Renal cortical epithelial cell (primary cell): Measurements from ENCODE around the gene PNLIPRP2. TPM values are rescaled to one million over a fixed set of nuclear protein-coding genes. Genes with fewer than 3 reads are reported as not detected.

Source experiments
- DNase-seq: peaks from one replicate; pipeline ENCODE4 v3.0.0-alpha.2; 2011; ENCODE audit warnings: low read depth
- total RNA-seq: library from RNA; depleted of rRNA; stranded (reverse); fragments of >200 nt; gene quantifications from 2 replicates; pipeline ENCODE4 v1.2.3, GENCODE V29; 2014

PNLIPRP2 gene
- total RNA-seq, 1 donor from 2014 or later = not detected

DNA sequence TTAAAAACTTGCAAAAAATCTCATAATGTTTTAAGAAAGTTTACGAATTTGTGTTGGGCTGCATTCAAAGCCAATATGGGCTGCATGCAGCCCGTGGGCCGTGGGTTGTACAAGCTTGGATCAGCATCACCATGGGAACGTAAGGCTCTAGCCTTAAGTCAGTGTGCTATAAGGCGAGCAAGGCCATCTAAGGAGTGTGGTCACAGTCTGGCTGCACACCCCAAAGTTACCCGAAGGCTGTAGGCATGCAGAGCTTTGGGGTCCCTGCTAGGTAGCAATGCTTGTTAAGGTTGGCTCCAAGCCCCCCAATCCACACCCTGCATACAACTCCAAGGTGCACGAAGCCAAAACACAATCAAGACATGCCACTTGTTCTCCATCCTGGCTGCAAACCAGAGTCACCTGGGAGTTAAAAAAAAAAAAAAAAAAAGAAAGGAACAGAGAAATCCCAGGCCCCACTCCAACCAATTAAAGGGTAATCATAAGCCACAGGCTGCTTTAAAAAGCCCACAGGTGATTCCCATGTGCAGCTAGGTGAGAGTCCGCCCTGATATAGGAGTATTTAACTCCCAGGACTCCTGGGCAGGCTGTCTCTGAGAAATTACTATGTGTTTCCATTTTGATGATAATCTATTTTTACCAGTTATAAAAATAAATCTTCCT is 8.5 kb upstream of the PNLIPRP2 start:
- DNase-seq = no peak

GRCh38 chr10:116613471-116613870 is 7.3 kb upstream of the PNLIPRP2 start:
- DNase-seq = no peak

GRCh38 chr10:116614796-116615195 is 6.0 kb upstream of the PNLIPRP2 start:
- no peak for DNase-seq

DNA sequence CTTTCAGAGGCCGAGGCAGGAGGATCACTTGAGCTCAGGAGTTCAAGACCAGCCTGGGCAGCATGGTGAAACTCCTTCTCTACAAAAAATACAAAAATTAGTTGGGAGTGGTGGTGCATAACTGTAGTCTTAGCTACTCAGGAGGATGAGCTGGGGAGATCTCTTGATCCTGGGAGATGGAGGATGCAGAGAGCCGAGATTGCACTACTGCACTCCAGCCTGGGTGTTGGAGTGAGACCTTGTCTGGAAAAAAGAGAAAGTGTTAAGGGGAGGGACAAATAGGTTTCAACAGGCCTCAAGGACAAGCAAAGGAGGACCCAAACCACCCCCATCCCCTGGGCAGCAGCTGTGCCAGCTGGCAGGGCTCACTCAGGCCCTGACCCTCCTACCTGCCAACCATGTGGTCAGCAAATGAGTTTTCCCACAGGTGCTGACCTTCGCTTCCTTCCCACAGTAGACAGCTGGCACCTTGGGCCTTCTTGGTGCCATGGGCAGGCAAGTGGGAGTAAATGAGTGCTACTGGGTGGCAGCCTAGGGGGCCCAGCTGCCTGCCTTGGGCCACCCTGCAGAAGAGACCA is 5.5 kb upstream of the PNLIPRP2 start:
- no peak for DNase-seq

DNA sequence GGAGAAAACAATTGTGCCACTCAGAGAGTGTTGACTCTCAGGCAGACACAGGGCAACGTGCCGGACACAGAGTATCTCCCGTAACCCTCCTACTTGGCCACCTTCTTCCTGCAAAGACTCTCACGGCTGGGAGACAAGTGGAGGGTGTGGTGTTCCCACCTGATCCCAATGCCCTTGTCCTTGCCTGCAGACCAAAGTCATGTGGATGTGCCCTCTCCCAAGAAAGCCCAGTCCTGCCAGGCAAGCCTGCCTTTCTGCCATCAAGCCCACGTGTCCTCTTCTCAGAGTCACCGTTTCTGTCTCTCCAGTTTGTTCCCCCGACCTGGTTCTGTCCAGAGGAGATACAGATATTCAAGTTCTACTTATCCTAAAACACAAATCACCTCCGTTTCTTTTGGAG is 723 bp downstream of the PNLIPRP2 start:
- no peak for DNase-seq

GRCh38 chr10:116621934-116622655 is 1.3 kb downstream of the PNLIPRP2 start:
- DNase-seq = no peak

- no peak for DNase-seq
Observed at GRCh38 chr10:116625845-116626244, 5.1 kb downstream of the PNLIPRP2 start.

DNA sequence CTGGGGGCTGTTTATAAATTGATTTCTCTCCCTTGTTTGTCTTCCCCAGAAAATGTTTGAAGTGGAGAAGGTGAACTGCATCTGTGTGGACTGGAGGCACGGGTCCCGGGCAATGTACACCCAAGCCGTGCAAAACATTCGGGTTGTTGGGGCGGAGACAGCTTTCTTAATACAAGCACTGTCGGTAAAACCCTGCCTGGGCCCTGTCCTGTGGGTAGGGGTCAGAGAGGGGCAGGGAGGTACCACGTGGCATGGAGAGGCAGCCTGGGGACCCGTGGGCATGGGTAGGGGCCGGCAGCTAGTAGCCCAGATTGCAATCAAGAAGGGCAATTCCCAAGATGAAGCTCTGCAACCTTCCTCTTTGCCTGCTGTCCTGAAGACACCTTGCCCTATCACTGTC is 6.1 kb downstream of the PNLIPRP2 start:
- no peak for DNase-seq

DNA sequence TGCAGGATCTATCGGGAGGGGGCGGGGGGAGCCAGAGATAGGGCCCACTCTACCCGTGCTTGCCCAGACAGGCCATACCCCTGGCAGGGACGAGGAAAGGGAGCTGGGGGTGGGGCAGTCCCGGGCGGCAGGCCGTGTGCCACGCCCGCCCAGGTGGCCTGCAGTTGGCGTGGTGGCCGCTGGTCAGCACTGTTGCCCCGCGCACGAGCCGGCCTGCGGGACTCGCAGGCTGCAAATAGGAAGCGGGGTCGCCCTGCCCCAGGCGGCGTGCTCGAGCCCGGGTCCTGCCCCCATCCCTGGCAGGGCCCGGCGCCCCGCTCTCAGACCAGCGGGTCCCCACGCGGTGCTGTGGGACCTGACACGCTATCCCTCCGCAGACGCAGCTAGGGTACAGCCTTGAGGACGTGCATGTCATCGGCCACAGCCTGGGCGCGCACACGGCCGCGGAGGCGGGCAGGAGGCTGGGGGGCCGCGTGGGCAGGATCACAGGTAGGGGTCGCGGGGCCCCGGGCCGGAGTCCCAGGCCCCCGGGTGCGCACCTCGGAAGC is 6.7 kb downstream of the PNLIPRP2 start:
- no peak for DNase-seq

- DNase-seq = no peak
Observed at GRCh38 chr10:116629340-116629739, 8.6 kb downstream of the PNLIPRP2 start.

DNA sequence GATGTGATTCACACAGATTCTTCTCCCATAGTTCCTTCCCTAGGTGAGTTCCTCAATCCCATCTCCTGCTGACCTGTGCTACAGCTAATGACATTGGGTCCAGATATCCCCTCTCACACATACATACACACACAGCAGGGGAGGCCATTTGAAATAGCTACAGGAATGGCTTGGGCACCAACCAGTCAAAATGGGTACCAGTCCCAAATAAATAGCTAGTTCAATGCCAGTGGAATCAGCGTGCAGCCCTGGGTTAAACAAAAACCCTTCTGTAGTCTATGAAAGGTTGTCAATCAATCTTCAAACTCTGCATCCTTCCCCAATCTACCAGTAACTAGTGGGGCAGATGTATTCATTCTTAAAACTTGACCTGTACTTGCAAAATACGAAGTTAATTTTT is 9.3 kb downstream of the PNLIPRP2 start:
- DNase-seq = no peak

DNA sequence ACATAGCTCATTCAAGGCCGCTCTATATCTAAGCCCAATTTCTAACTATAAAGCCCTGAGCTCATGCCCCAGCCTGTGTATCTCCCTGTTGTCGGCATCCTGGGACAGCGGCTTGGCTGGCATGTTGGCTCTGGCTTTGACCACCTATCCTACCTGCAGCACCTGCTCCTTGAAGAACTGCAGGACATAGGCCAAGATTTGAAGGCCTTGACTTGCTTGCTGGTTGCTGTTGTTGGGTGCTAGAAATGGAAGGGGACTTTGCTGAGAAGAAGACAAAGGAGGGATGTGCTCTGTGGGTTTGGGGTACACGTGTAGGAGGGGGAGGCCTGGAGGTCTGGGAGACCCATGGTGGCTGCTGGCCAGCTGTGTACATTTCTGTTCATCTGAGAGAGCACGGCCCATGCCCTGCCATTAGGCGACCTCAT is 11.1 kb downstream of the PNLIPRP2 start:
- DNase-seq = no peak

- no peak for DNase-seq
Observed at GRCh38 chr10:116632596-116633215, 12.0 kb downstream of the PNLIPRP2 start.

- DNase-seq = no peak
Observed at GRCh38 chr10:116633216-116633600, 12.5 kb downstream of the PNLIPRP2 start.

DNA sequence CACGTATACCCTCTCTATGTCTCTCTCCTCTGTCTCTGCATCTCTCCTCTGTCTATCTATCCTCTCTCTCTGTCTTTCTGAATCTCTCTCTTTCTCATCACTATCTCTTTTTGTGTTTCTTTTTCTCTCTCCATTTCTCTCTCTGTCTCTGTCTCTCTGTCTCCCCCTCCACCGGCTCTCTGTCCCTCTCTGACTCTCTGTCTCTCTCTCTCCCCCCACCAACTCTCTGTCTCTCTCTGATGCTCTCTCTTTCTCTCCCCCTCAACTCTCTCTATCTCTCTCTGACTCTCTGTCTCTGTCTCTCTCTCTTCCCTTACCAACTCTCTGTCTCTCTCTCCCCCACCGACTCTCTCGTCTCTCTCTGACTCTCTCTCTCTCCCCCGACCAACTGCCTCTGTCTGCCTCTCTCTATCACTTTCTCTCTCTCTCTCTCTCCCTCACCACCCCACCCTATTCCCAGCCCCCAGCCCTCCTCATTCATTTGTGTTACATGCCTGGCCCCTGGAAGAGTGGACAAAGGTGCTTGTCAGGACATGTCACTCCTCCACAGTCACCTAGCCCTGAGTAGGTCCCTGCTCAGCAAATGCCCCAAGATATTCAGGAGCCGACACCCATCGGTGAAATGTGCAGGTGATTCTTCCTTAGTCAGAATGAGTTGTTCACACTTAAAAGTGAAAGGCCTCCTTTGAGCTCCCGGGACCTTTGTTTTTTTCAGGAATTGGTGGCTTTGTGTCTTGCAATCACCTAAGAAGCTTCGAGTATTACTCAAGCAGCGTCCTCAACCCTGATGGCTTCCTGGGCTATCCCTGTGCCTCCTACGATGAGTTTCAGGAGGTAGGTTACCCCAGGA is 13.6 kb downstream of the PNLIPRP2 start:
- DNase-seq = no peak

DNA sequence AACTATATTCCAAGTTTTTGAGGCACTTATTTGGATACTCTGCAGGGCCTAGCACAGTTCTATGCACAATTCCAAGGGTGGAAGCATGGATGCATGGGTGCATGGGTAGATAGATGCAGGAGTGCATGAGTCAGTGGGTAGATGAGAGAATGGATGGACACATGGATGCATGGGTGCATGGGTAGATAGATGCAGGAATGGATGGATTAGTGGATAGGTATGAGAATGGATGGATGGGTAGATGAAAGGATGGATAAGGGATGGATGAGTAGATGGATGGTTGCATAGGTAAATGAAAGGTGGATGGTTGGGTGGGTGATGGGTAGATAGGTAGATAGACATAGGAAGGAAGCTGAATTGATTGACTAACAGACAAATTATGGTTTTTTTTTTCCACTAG is 15.6 kb downstream of the PNLIPRP2 start:
- no peak for DNase-seq

- DNase-seq = peak; percentile 9
Observed at GRCh38 chr10:116636976-116637375, 16.2 kb downstream of the PNLIPRP2 start.

DNA sequence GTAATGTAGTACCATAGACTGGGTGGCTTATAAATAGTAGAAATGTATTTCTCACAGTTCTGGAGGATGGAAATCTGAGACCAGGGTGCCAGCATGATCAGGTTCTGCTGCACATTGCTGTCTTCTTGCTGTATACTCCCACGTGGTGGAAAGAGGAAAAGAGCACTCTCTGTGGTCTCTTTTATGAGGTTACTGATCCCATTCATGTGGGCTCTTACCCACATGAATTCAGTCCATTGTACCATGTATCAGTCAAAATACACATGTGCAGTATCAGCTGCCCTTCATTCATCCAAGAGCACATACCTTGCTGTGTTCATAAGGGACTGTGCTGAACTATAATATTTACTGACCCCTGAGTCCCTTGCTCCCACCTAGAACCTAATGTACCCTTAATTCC is 17.1 kb downstream of the PNLIPRP2 start:
- peak; percentile 14 for DNase-seq

- DNase-seq = no peak
Observed at GRCh38 chr10:116646502-116646901, 25.7 kb downstream of the PNLIPRP2 start.

DNA sequence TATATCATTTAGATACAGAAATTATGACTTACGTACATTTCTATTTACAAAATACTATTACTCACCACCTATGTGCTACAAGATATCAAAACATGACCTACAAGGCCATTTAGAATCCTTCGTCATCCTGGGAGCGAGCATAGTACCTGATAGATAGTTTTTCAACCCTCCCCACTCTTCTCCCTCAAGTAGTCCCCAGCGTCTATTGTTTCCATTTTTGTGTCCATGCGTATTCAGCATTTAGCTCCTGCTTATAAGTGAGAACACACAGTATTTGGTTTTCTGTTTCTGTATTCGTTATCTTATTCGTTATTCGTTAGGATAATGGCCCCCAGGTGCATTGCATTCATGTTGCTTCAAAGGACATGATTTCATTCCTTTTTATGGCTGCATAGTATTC is 28.1 kb downstream of the PNLIPRP2 start:
- no peak for DNase-seq

DNA sequence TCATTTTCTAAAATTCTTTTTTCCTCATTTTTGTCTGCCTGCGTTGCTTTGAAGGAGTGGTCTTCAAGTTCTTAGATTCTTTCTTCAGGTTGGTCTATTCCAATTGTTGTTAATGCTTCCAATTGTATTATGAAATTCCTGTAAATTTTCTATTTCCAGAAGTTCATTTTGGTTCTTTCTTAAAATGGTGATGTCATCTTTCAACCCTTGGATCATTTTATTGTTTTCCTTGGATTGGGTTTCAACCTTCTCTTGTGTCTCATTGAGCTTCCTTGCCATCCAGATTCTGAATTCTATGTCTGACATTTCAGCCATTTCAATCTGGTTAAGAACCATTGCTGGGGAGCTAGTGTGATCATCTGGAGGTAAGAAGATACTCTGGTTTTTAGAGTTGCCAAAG is 33.1 kb downstream of the PNLIPRP2 start:
- DNase-seq = no peak

DNA sequence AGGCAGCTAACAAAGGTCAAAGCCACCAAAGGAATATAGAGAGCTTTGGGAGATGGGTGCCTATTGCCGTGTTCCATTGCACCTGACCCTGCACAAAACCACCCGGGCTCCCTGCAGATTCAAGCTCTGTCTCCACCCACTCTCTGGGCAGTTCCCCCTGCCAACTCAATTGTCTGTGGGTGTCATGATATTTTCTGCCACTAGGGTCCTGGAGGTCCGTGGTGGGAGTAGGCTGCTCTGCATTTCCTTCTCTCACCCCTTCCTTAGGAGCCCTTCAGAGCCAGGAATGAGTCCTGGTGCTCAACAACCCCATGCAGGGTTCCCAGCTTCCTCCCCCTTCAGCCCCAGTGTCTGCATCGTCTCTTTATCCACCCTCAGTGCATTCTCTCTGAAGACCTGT is 34.1 kb downstream of the PNLIPRP2 start:
- no peak for DNase-seq
